MCF 10A (cell line): Measurements from ENCODE around the gene TBC1D17. TPM values are rescaled to one million over a fixed set of nuclear protein-coding genes. Genes with fewer than 3 reads are reported as not detected.

Experiments
- BruUV-seq: library from RNA; stranded (reverse); fragments of 400-500 nt; replicated peaks from 2 replicates; lab custom pipeline; 2021; lab: Mats Ljungman, UMichigan
- CTCF ChIA-PET: fragments of 300-600 bp; sonication (Branson Sonifier 250); formaldehyde crosslinking; extraction: SDS; loops from one replicate; lab custom pipeline; 2021; ENCODE audit warnings: antibody characterized with exemption, inconsistent platforms; lab: Yijun Ruan, JAX
- POLR2A ChIA-PET: fragments of 300-600, 350-650 bp; sonication (Branson Sonifier 250); formaldehyde crosslinking; extraction: SDS; loops from one replicate; lab custom pipeline; 2020; ENCODE audit warnings: antibody characterized with exemption, inconsistent platforms; lab: Yijun Ruan, JAX
- DNase-seq: peaks from one replicate; pipeline ENCODE4 v3.0.0-alpha.2; 2018; ENCODE audit not compliant: unreplicated experiment
- H3K27ac Mint-ChIP-seq: one replicate; pipeline ENCODE4 v1.8.0; 2022; ENCODE audit warnings: mild to moderate bottlenecking, low read depth, mixed read lengths; ENCODE audit not compliant: unreplicated experiment
- H3K27me3 Mint-ChIP-seq: one replicate; pipeline ENCODE4 v1.8.0; 2022; ENCODE audit warnings: mixed read lengths; ENCODE audit not compliant: insufficient read depth, unreplicated experiment
- H3K36me3 Mint-ChIP-seq: one replicate; pipeline ENCODE4 v1.8.0; 2022; ENCODE audit warnings: mild to moderate bottlenecking, moderate library complexity, mixed read lengths; ENCODE audit not compliant: insufficient read depth, unreplicated experiment
- H3K4me1 Mint-ChIP-seq: one replicate; pipeline ENCODE4 v1.8.0; 2022; ENCODE audit warnings: mixed read lengths; ENCODE audit not compliant: insufficient read depth, unreplicated experiment
- H3K4me3 Mint-ChIP-seq: one replicate; pipeline ENCODE4 v1.8.0; 2022; ENCODE audit warnings: mild to moderate bottlenecking, moderate library complexity, mixed read lengths; ENCODE audit not compliant: unreplicated experiment
- H3K9me3 Mint-ChIP-seq: one replicate; pipeline ENCODE4 v1.8.0; 2022; ENCODE audit warnings: mixed read lengths; ENCODE audit not compliant: unreplicated experiment
- CTCF ChIP-seq: fragments of 200-600 bp; IDR thresholded peaks from one replicate; pipeline ENCODE4 v1.8.0; 2022; ENCODE audit warnings: antibody characterized with exemption, mild to moderate bottlenecking; ENCODE audit not compliant: unreplicated experiment
- intact Hi-C: fragments of 100-400 bp; cut with micrococcal nuclease; formaldehyde crosslinking; loops from 2 replicates; pipeline ENCODE4 v1.14.1; 2022
- total RNA-seq: library from RNA; stranded (reverse); gene quantifications from 2 replicates; pipeline ENCODE4 v1.2.3, GENCODE V29; 2022

TBC1D17 gene
- total RNA-seq, 1 experiment from 2014 or later, result 25.5 TPM

DNA sequence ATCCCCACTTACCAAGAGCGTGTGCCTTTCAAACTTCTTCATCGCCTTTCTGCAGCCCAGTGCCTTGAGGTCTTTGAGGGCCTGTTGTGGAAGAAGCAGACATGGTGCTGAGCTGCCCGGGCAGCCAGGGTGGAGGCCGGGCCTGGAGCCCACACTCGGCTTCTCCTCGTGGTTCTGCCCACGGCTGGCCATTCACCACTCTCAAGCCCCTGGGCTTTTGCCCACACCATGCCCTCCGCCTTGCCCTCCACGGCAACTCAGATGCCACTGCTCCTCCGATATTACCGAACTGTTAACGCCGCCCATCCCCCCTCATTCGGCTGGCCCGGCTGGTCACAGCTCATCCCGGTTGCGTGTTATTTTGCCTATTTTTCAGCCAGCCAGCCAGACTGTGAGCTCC is 13.9 kb downstream of the TBC1D17 start:
- no peak overlapping the region for H3K4me3 Mint-ChIP-seq
- ChIA-PET CTCF (no interaction called here), POLR2A (no interaction called here)
- peaks cover 2% of the 10 kb centered on the region for H3K36me3 Mint-ChIP-seq
- no peak for DNase-seq
- H3K27me3 Mint-ChIP-seq, result peaks cover 8% of the 10 kb centered on the region
- no peaks in the 10 kb centered on the region for H3K4me1 Mint-ChIP-seq
- no peak overlapping the region for H3K27ac Mint-ChIP-seq
- TF ChIP-seq CTCF, result no peak
- intact Hi-C loops, result no loop called here
- no peaks in the 10 kb centered on the region for H3K9me3 Mint-ChIP-seq
- no TSS peak for BruUV-seq

- H3K4me3 Mint-ChIP-seq, result no peak overlapping the region
- POLR2A ChIA-PET, result no interaction called here
- TF ChIP-seq CTCF, result no peak
- H3K27ac Mint-ChIP-seq, result no peak overlapping the region
- no peak for DNase-seq
- no peaks in the 10 kb centered on the region for H3K36me3 Mint-ChIP-seq
- peaks cover 12% of the 10 kb centered on the region for H3K4me1 Mint-ChIP-seq
- intact Hi-C loops, result no loop called here
- no TSS peak for BruUV-seq
- H3K27me3 Mint-ChIP-seq, result peaks cover 12% of the 10 kb centered on the region
- H3K9me3 Mint-ChIP-seq, result no peaks in the 10 kb centered on the region
- CTCF ChIA-PET, result no interaction called here
These were observed 15.2 kb downstream of the TBC1D17 start for GRCh38 chr19:49892716-49893115.

DNA sequence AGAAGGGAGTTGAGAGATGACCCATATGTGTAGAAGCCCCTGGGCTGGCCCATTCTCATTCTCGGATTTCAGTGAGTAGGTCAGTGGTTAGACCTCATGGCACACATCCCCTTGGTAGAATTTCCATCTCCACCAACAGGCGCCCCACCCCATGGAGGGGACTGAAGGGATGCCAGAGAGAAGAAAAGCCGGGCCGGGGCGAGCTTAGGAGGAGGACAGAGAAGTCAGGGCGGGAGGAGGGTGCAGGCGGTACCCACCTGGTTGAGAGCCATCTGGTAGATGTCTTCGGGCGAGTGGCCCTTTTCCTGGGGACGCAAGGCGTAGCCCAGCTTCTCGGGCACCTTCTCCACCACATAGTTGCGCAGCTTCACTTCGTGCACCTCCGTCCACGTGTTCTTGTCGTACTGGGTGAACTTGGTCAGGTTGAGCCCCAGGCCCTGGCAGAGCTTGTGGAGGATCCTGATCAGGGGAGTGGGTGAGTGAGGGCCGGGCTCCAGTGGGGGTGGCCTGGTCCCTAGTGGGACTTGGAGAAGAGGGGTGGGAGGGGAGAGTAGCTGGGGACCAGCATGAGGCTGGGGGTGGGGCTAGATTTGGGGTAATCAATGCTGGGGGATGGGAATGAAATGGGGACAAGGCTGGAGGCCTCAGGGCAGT is 16.6 kb downstream of the TBC1D17 start:
- H3K27ac Mint-ChIP-seq, result no peak overlapping the region

More for the DNA sequence above, 16.6 kb downstream of the TBC1D17 start:
- BruUV-seq, result no TSS peak
- DNase-seq, result no peak
- no peak for TF ChIP-seq CTCF
- intact Hi-C loops, result no loop called here
- ChIA-PET POLR2A (no interaction called here), CTCF (interaction anchor here (0.7 kb wide), 1 partner anchor 999 kb away, joined by 3 read pairs; no protein-coding TSS in a partner anchor)
- peaks cover 12% of the 10 kb centered on the region for H3K27me3 Mint-ChIP-seq
- peaks cover 14% of the 10 kb centered on the region for H3K4me1 Mint-ChIP-seq
- H3K36me3 Mint-ChIP-seq, result no peaks in the 10 kb centered on the region
- H3K4me3 Mint-ChIP-seq, result no peak overlapping the region
- H3K9me3 Mint-ChIP-seq, result no peaks in the 10 kb centered on the region
